HG02970 (cell line): ENCODE data around the gene ANKRD6.

Experiments
- ATAC-seq: cut with Tn5 transposase; IDR thresholded peaks from one replicate; pipeline ENCODE4 v1.9.1; 2021; ENCODE audit warnings: mild to moderate bottlenecking, moderate library complexity, moderate number of reproducible peaks; ENCODE audit not compliant: unreplicated experiment, low FRiP score

The ANKRD6 gene

GRCh38 chr6:89505847-89506246 is 72.9 kb downstream of the ANKRD6 start:
- no peak for ATAC-seq

- ATAC-seq = no peak
These were observed 74.0 kb downstream of the ANKRD6 start for GRCh38 chr6:89506716-89507617.

GRCh38 chr6:89508755-89509563 is 76.0 kb downstream of the ANKRD6 start:
- no peak for ATAC-seq

- ATAC-seq = no peak
These were observed 76.9 kb downstream of the ANKRD6 start for GRCh38 chr6:89509777-89510281.

- ATAC-seq = no peak
These were observed 77.4 kb downstream of the ANKRD6 start for GRCh38 chr6:89510393-89510792.

- no peak for ATAC-seq
These were observed 85.6 kb downstream of the ANKRD6 start for GRCh38 chr6:89518352-89519055.

GRCh38 chr6:89520736-89521135 is 87.8 kb downstream of the ANKRD6 start:
- ATAC-seq = no peak

- ATAC-seq = no peak
These were observed 89.8 kb downstream of the ANKRD6 start for GRCh38 chr6:89522778-89523177.

GRCh38 chr6:89525786-89526562 is 93.0 kb downstream of the ANKRD6 start:
- no peak for ATAC-seq

- ATAC-seq = no peak
These were observed 93.6 kb downstream of the ANKRD6 start for GRCh38 chr6:89526563-89526869.

GRCh38 chr6:89527634-89528033 is 94.7 kb downstream of the ANKRD6 start:
- no peak for ATAC-seq

- no peak for ATAC-seq
These were observed 95.9 kb downstream of the ANKRD6 start for GRCh38 chr6:89528866-89529265.

- no peak for ATAC-seq
These were observed 98.0 kb downstream of the ANKRD6 start for GRCh38 chr6:89530982-89531381.

- ATAC-seq = no peak
These were observed 103.3 kb downstream of the ANKRD6 start for GRCh38 chr6:89536231-89536630.

GRCh38 chr6:89539779-89540178 is 106.8 kb downstream of the ANKRD6 start:
- ATAC-seq = no peak

- ATAC-seq = no peak
These were observed 109.3 kb downstream of the ANKRD6 start for GRCh38 chr6:89542081-89542857.

- ATAC-seq = no peak
These were observed 109.9 kb downstream of the ANKRD6 start for GRCh38 chr6:89542866-89543265.

- ATAC-seq = no peak
These were observed 114.3 kb downstream of the ANKRD6 start for GRCh38 chr6:89547281-89547680.

GRCh38 chr6:89553431-89553830 is 120.5 kb downstream of the ANKRD6 start:
- ATAC-seq = no peak
